Astrocyte of the hippocampus (primary cell): ENCODE data around the gene SELENOM.
"Not testable (repeated sequence)": the region's sequence is repeated elsewhere in the genome, so short reads cannot be mapped to it uniquely, and the experiment has no call there.

ENCODE experiments used
- DNase-seq: peaks from one replicate; pipeline ENCODE4 v3.0.0; 2011; ENCODE audit warnings: low read depth, low spot score

The SELENOM gene

DNA sequence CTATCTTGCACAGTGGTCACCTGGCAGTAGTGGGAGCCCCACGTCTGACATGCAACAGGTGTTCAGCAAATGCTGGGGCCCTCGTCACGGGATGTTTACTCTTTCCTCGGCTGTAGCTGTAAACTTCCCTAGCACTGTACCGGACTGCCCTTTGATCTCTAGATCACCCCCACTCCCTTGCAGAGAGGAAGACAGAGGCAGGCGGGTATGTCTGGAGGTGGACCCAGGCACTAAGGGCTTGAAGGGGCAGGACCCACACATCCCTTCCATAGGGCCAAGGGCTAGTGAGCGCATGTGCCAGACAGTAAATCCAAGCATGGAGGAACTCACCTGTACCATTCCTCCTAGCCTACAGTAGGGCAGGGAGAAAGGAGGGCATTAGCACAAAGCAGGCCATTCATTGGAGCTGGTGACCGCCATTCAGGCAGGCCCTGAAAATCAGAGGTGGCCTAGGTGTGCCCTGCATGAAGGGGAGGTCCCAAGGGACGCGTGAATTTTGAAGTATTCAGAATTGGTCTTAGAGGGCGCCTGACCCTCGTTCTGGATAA lies 28.2 kb downstream of the SELENOM start:
- DNase-seq, result no peak

DNA sequence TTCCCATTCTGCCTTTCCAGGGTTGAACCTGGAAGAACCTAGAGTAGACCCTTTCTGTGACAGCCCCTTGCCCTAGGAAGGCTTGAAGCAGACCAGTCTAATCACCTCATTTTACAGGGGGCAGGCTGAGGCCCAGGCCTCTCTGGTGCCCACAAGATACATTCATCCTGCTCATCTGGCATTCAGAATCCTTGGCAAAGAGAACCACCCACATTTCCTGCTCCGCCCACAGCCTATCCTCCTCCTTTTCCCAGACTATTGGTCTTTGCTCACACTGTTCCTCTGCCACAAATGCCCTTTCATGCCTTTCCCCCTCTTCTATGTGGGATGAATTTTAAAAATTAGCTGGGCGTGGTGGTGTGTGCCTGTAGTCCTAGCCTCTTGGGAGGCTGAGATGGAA lies 29.0 kb downstream of the SELENOM start:
- DNase-seq, result not testable (repeated sequence)

DNA sequence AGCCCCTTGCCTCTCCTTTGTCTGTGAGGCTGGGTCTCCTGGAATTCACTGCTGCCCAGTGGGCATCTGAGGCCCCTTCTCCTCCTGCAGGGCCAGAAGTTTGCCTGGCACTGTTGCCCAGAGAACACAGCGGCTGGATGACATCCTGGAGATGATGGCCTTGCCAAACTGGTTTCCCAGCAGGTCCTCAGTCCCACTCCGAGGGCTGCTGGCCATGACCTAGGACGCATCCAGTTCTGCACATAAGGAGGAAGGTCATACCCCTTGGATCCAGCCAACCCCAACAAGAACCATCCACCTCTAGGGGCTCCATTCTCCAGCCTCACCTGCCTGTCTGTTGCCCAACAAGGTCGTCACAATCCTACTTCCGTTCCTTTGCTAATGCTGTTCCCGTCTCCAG lies 29.7 kb downstream of the SELENOM start:
- DNase-seq, result no peak

DNA sequence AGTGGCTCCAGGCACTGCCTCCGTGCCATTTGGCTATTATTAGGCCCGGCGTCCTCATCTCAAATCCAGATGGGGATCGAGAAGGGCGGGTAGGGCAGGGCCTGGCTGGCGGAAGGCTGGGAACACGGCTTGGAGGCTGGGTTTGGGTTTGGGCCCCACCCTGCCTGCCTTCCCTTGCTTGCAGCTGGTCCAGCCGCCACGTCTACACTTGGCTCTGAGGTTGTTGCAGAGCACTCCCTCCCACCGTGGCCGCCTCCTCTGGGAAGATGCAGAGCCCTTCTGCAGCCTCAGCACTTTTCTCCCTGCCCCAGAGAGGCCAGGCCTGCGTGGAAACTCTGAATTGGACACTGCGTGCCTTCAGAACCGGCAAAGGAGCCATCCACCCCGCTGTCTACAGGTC lies 31.4 kb downstream of the SELENOM start:
- no peak for DNase-seq

DNA sequence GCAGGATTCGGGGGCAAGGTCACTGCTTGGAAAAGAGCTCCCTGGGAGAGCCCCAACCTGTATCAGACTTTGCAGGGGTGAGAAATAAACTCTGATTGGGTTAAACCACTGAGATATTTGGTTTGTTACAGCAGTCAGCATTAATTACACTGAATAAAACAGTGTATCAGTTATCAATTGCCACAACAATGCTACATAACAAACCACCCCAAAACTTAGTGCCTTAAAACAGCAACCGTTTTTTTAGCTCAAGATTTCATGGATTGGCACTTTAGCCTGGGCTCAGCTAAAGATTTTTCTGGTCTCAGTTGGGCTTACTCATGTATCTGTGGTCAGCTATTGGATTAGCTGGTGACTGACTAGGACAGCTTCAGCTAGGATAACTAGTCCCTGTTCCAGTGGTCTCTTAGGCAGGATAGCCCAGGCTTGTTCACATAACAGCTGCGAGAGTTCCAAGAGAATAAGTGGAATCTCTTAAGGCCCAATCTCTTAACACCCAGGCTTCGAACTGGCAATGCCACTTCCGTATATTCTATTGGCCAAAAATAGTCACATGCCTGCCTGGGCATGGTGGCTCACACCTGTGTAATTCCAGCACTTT lies 33.7 kb downstream of the SELENOM start:
- not testable (repeated sequence) for DNase-seq

DNA sequence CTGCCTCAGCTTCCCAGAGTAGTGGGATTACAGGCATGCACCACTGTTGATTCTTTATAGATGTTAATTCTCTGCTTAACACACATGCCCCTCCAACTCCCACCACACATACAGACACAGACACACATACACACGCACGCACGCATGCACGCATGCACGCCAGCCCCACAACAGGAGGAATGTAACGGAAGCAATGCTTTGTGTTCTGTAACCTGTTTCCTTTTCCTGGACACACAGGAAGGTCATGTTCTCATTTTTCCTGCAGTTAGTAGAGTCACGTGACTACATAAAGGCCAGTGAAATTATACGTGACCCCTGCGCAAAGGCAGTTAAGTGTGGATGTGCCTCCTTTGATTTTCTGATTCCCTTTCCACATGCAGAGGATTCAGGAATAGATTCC lies 34.2 kb downstream of the SELENOM start:
- DNase-seq, result not testable (repeated sequence)

DNA sequence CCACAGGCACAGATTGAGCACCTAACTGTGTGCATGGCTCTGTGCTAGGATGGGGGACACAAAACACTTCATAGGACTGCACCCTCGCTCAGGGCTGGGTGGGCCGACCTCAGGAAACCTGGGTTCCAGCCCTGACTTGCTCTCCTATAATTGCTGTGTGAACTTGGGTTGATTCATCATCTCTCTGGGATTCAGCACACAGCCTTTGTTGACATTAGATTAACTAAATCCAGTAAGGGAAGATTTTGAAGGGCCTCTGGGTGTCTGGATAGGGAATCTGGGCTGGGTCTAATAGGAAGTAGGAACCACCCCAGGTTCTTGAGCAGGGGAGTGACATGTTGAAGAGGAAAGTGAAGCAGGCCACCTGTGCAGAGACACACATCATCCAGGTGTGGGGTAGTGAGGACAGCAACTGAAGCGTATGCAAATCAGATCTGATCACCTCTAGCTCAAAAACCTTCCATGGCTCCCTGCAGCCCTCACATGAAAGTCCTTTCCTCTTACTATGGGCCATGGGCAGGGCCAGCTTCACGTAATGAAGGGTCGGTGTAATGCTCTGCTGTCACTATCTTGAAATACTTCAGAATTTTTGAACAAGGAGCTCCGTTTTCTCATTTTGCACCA lies 37.6 kb downstream of the SELENOM start:
- DNase-seq, result not testable (repeated sequence)

DNA sequence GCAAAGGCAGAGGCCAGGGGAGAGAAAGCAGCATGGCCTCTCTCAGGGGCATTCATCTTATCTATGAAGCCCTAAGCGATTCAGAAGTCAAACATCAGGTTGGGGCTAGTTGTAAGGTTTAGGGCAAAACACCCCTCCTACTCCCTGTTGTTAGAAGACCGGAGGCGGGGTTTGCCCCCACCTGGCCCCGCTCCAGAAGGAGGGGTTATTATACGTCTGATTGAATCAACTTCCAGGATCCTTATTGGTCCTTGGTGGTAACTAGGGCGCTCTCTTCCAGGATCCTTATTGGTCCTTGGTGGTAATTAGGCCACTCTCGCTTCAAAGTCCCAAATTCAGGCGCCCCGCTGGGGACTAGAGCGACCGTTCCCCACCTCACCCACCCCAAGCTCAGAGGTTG lies 38.4 kb downstream of the SELENOM start:
- no peak for DNase-seq

DNA sequence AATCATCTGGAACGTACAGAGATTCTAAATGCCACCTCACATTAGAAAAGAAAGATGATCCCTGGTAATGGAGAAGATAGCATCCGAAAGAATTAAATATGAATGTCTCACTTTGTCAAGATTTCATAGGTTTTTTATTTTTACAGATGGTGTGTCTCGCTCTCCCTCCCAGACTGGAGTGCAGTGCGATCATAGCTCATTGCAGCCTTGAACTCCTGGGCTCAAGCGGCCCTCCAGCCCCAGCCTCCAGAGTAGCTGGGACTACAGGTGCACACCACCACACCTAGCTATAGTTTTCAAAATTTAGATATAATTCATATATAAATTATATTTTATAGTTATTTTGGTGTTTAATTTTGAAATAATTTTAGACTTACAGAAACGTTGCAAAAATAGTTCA lies 43.0 kb downstream of the SELENOM start:
- DNase-seq, result no peak

DNA sequence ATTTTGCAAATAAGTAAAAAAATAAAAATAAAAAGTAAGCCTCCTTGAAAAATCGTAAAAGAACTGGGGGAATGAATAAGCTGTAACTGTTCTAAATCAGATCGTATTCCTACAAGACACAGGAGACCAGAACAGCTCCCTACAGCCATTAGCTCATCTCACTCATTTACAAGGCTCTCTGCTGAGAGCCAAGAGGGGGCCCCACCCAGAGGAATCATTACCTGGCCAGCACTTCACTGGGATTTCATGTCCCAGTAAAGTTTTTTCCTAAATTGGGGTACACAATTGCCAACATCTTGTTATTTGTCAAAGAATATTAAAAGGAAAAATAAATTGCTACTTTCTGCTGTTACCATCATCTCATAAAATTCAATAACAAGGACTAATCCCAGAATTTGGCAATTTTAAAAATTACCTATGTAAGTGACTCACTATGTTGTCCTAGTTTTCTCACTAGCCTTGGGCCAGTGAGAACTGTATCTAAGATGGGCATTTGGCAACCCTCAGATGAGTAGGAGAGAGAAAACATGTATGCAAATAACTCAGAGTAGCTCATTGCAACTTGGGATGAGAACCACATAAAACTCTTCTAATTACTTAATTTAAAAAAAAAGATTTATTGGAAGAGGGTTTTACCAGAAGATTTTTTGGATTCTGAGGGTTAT lies 44.7 kb downstream of the SELENOM start:
- no peak for DNase-seq

DNA sequence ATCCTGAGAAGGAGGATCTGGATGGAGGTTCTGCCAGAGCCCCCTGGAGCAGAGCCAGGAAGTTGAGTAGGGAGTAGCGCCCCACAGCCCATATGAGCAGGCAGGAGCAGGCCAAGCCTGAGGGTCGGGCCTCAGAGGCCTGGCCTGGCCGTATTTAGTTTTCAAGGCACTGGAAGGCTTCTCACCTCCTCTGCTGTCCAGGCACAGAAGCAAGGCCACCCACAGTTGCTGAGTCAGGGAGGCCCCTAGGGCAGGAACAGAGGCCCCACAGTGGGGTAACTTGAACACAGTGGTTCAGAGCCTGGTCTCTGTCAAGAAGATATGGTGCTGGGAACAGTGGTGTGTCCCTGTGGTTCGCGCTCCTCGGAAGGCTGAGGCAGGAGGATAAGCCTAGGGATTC lies 47.7 kb downstream of the SELENOM start:
- DNase-seq, result not testable (repeated sequence)

DNA sequence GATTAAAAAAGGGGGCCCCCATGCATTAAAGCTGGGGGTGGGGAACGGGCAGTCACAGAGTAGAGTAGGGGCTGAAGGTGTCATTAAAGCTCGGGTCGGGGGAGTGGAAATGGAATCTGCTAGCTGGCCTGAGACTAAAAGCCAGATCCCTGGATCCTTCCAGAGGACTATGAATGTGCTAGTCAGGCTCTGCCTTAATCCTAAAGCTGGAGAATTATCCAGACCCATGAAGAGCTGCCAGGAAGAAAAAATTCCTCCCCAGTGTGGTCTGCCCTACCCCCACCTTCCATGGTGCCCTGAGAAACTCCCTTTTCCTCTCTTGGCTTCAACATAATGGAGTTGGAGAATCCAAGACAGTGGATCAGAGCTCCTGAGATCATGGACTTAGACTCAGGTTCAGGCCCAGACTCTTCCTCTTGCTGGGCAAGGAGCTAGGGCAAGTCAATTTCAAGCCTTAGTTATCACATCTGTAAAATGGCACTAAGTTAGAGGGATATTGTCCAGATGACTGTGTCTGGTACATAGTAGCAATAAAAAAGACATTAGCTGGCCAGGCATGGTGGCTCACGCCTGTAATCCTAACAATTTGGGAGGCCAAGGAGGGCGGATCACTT lies 50.3 kb downstream of the SELENOM start:
- peak; percentile 56 for DNase-seq

DNA sequence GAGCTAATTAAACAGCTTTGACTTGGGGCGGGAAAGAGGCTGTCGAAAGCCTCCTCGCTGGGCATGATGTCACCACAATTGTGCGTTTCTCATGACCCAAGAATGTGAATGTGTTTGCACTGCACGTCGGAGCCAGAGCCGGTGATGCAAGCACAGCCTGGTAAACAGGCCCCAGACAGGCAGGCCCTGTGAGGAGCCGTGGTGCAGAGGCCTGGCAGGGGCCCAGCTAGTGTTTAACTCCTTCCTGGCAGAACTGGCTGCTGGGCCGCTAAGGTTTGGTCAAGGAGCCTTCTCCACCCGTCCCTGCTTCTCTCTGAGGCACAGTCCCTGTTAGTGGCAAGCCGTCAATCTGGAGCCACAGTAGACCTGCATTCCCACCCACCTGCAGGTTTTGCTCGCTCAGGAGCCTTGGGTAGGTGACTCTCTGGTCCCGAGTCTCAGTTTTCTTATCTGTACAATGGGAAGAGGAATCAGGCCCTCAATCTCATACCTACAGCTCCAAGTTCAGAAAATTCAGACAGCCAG lies 51.7 kb downstream of the SELENOM start:
- DNase-seq, result peak; percentile 98

DNA sequence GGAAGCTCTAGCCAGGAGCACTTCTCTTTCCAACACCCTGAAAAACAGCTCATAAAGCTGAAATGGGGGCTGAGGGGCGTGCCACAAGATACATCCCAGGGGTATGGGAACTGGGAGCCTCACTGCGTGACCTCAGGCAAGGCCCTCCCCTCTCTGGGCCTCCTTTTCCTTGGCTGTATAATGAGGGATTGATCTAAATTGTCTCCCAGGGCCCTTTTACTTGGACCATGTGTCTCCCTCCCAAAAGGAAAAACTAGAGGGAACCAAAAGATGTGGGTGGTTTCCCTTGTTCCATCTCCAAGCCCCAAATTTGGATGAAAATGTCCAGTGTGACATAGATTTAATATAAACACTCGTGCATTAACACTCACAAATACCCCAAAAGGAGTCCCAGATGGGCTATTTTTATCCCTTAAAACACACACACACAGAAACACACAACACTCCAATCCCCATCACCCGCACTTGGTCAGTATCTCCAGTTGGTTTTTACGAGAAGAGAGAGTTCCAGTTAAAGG lies 52.2 kb downstream of the SELENOM start:
- no peak for DNase-seq
